Trophoblast cell (in vitro differentiated cells and primary cell): Measurements from ENCODE around the gene ESCO1.
A peak's percentile ranks its signal among the peaks of the same experiment; 100 is the strongest.

Experiments used
- DNase-seq, 2 donors: peaks; one replicate each; pipeline ENCODE4 v3.0.0-alpha.2; 2016
- H2AFZ ChIP-seq: 2 replicates; pipeline ENCODE4 v1.6.1; 2013; ENCODE audit warnings: low read length, moderate library complexity, mild to moderate bottlenecking; ENCODE audit not compliant: insufficient read depth, poor library complexity
- H2AK5ac ChIP-seq: 2 replicates; pipeline ENCODE4 v1.6.1; 2013; ENCODE audit warnings: mild to moderate bottlenecking, low read length
- H2BK120ac ChIP-seq: 2 replicates; pipeline ENCODE4 v1.6.1; 2013; ENCODE audit warnings: low read length, mild to moderate bottlenecking, moderate library complexity; ENCODE audit not compliant: insufficient read depth, poor library complexity
- H2BK12ac ChIP-seq: 2 replicates; pipeline ENCODE4 v1.6.1; 2013; ENCODE audit warnings: mild to moderate bottlenecking, low read length, moderate library complexity
- H2BK5ac ChIP-seq: 2 replicates; pipeline ENCODE4 v1.6.1; 2013; ENCODE audit warnings: low read length, low read depth, moderate library complexity, mild to moderate bottlenecking; ENCODE audit not compliant: poor library complexity
- H3K14ac ChIP-seq: 2 replicates; pipeline ENCODE4 v1.6.1; 2013; ENCODE audit warnings: mild to moderate bottlenecking, low read length
- H3K18ac ChIP-seq: 2 replicates; pipeline ENCODE4 v1.6.1; 2013; ENCODE audit warnings: mild to moderate bottlenecking, low read length
- H3K23ac ChIP-seq: 2 replicates; pipeline ENCODE4 v1.6.1; 2013; ENCODE audit warnings: low read length
- H3K27ac ChIP-seq: 2 replicates; pipeline ENCODE4 v1.5.1; 2013; ENCODE audit warnings: low read depth, mild to moderate bottlenecking, inconsistent platforms, low read length, moderate library complexity
- H3K27me3 ChIP-seq: 2 replicates; pipeline ENCODE4 v1.6.1; 2013; ENCODE audit warnings: inconsistent platforms, mild to moderate bottlenecking, low read length, moderate library complexity; ENCODE audit not compliant: insufficient read depth
- H3K36me3 ChIP-seq, 2 experiments: 1 replicate in 1 of 2; 2 replicates in 1 of 2; pipeline ENCODE4 v1.6.1; 2013; ENCODE audit warnings: low read length in 2 of 2, mild to moderate bottlenecking in 2 of 2, moderate library complexity in 1 of 2; ENCODE audit not compliant: insufficient read depth in 2 of 2, control insufficient read depth in 1 of 2
- H3K4ac ChIP-seq: 2 replicates; pipeline ENCODE4 v1.6.1; 2013; ENCODE audit warnings: low read depth, mild to moderate bottlenecking, low read length, moderate library complexity
- H3K4me1 ChIP-seq, 2 experiments: 1 replicate in 1 of 2; 2 replicates in 1 of 2; pipeline ENCODE4 v1.6.1; 2013; ENCODE audit warnings: low read length in 2 of 2, mild to moderate bottlenecking in 2 of 2, moderate library complexity in 1 of 2; ENCODE audit not compliant: insufficient read depth in 2 of 2, control insufficient read depth in 1 of 2
- H3K4me2 ChIP-seq: 2 replicates; pipeline ENCODE4 v1.6.1; 2013; ENCODE audit warnings: inconsistent platforms, mild to moderate bottlenecking, low read length, moderate library complexity
- H3K4me3 ChIP-seq: 2 replicates; pipeline ENCODE4 v1.5.1; 2013; ENCODE audit warnings: mild to moderate bottlenecking, low read depth, low read length, inconsistent platforms
- H3K79me1 ChIP-seq: one replicate; pipeline ENCODE4 v1.6.1; 2013; ENCODE audit warnings: low read length
- H3K79me2 ChIP-seq: 2 replicates; pipeline ENCODE4 v1.6.1; 2013; ENCODE audit warnings: low read length, mild to moderate bottlenecking; ENCODE audit not compliant: control insufficient read depth, insufficient read depth, poor library complexity
- H3K9ac ChIP-seq: 2 replicates; pipeline ENCODE4 v1.6.1; 2013; ENCODE audit warnings: mild to moderate bottlenecking, low read length
- H3K9me3 ChIP-seq: 2 replicates; pipeline ENCODE4 v1.6.1; 2013; ENCODE audit warnings: low read depth, mild to moderate bottlenecking, control low read depth, inconsistent platforms, low read length; ENCODE audit not compliant: insufficient read depth
- H4K12ac ChIP-seq: 2 replicates; pipeline ENCODE4 v1.6.1; 2013; ENCODE audit warnings: low read depth, mild to moderate bottlenecking, low read length, moderate library complexity
- H4K8ac ChIP-seq: 2 replicates; pipeline ENCODE4 v1.6.1; 2013; ENCODE audit warnings: low read depth, mild to moderate bottlenecking, low read length, moderate library complexity
- H4K91ac ChIP-seq: one replicate; pipeline ENCODE4 v1.6.1; 2013; ENCODE audit warnings: low read depth, mild to moderate bottlenecking, low read length, moderate library complexity
- WGBS: extraction: QIAGEN DNeasy Blood & Tissue Kit; methylation state at CpG from one replicate; pipeline ENCODE4 v1.1.7; 2013; ENCODE audit warnings: missing lambda C conversion rate; ENCODE audit not compliant: insufficient read length, insufficient coverage; ENCODE audit errors: extremely low coverage; 5-methylcytosine and 5-hydroxymethylcytosine counted together

Gene ESCO1

GRCh38 chr18:21481739-21482138 lies 118.8 kb downstream of the ESCO1 start:
- no peak overlapping the region for H4K91ac ChIP-seq
- H3K4ac ChIP-seq: no peak overlapping the region
- no peak overlapping the region for H4K12ac ChIP-seq
- no peak overlapping the region for H3K9ac ChIP-seq
- peaks cover 24 to 27% of the 10 kb centered on the region in 2 experiments for H3K36me3 ChIP-seq
- H4K8ac ChIP-seq: no peak overlapping the region
- H3K4me1 ChIP-seq: no peaks in the 10 kb centered on the region
- H3K79me1 ChIP-seq: no peaks in the 10 kb centered on the region
- no peak overlapping the region for H2BK12ac ChIP-seq
- H2AFZ ChIP-seq: no peak overlapping the region
- no peak overlapping the region for H2BK120ac ChIP-seq
- no peak overlapping the region for H3K4me3 ChIP-seq
- H2BK5ac ChIP-seq: no peak overlapping the region
- no peaks in the 10 kb centered on the region for H3K79me2 ChIP-seq
- no peak overlapping the region for H3K14ac ChIP-seq
- H3K27ac ChIP-seq: no peak overlapping the region
- no peak overlapping the region for H3K23ac ChIP-seq
- no CpG with 5 or more reads among the region's 2 CpGs for WGBS
- no peaks in the 10 kb centered on the region for H3K9me3 ChIP-seq
- no peak for DNase-seq
- no peak overlapping the region for H3K18ac ChIP-seq
- H3K27me3 ChIP-seq: no peaks in the 10 kb centered on the region
- no peak overlapping the region for H3K4me2 ChIP-seq
- no peak overlapping the region for H2AK5ac ChIP-seq

DNA sequence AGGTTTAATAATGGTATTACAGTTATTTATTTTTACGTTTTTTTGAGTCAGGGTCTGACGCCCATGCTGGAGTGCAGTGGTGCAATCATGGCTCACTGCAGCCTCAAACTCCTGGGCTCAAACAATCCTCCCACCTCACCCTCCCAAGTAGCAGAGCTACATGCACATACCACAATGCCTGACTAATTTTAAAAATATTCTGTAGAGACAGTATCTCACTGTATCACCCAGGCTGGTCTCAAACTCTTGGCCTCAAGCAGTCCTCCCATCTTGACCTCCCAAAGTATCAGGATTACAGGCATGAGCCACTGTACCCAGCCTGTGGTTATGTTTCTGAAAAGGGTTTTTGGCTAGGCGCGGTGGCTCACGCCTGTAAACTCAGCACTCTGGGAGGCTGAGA lies 120.8 kb downstream of the ESCO1 start:
- H2AFZ ChIP-seq: no peak overlapping the region
- peak; percentile 24 to 72 for DNase-seq
- WGBS: 100% methylated on average over 1 of the region's 5 CpGs

More for the DNA sequence above, 120.8 kb downstream of the ESCO1 start:
- no peak overlapping the region for H2BK5ac ChIP-seq
- H3K4me2 ChIP-seq: no peak overlapping the region
- H3K9me3 ChIP-seq: no peaks in the 10 kb centered on the region
- H3K27me3 ChIP-seq: no peaks in the 10 kb centered on the region
- H3K9ac ChIP-seq: no peak overlapping the region
- H3K4me1 ChIP-seq: no peaks in the 10 kb centered on the region
- no peak overlapping the region for H4K8ac ChIP-seq
- H3K14ac ChIP-seq: no peak overlapping the region
- H2BK120ac ChIP-seq: no peak overlapping the region
- no peak overlapping the region for H3K18ac ChIP-seq
- H3K79me2 ChIP-seq: no peaks in the 10 kb centered on the region
- H4K12ac ChIP-seq: no peak overlapping the region
- H3K23ac ChIP-seq: no peak overlapping the region
- H3K36me3 ChIP-seq: peaks cover 21 to 22% of the 10 kb centered on the region in 2 experiments
- no peak overlapping the region for H3K4ac ChIP-seq
- no peak overlapping the region for H2AK5ac ChIP-seq
- H3K27ac ChIP-seq: no peak overlapping the region
- no peak overlapping the region for H3K4me3 ChIP-seq
- H4K91ac ChIP-seq: no peak overlapping the region
- no peak overlapping the region for H2BK12ac ChIP-seq
- no peaks in the 10 kb centered on the region for H3K79me1 ChIP-seq
